Hematopoietic multipotent progenitor cell (in vitro differentiated cells): ENCODE data around the gene ATP4B. TPM values are rescaled to one million over a fixed set of nuclear protein-coding genes. Genes with fewer than 3 reads are reported as not detected.

Source experiments
- DNase-seq, 3 donors: peaks; one replicate each; pipeline ENCODE4 v3.0.0-alpha.2; 2011 to 2015; ENCODE audit warnings: low read depth in 2 of 3, low spot score in 2 of 3
- total RNA-seq: library from RNA; depleted of rRNA; stranded (reverse); fragments of >200 nt; gene quantifications from one replicate; pipeline ENCODE4 v1.2.3, GENCODE V29; 2012

ATP4B gene
- total RNA-seq, 1 donor = not detected

- no peak for DNase-seq
Observed at GRCh38 chr13:113656831-113657671, 947 bp downstream of the ATP4B start.

- no peak for DNase-seq
Observed at GRCh38 chr13:113656003-113656588, 1.9 kb downstream of the ATP4B start.

GRCh38 chr13:113655346-113656002, 2.5 kb downstream of the ATP4B start:
- no peak for DNase-seq

GRCh38 chr13:113654591-113655345, 3.2 kb downstream of the ATP4B start:
- DNase-seq = no peak

GRCh38 chr13:113654175-113654560, 3.8 kb downstream of the ATP4B start:
- no peak for DNase-seq

GRCh38 chr13:113653264-113654174, 4.5 kb downstream of the ATP4B start:
- DNase-seq = peak in 1 of 3 donors; percentile 18

- DNase-seq = no peak
Observed at GRCh38 chr13:113652404-113653263, 5.4 kb downstream of the ATP4B start.

- no peak for DNase-seq
Observed at GRCh38 chr13:113651511-113652403, 6.2 kb downstream of the ATP4B start.

GRCh38 chr13:113650731-113651148, 7.3 kb downstream of the ATP4B start:
- DNase-seq = no peak

GRCh38 chr13:113650275-113650674, 7.7 kb downstream of the ATP4B start:
- DNase-seq = no peak

- DNase-seq = no peak
Observed at GRCh38 chr13:113649212-113649611, 8.8 kb downstream of the ATP4B start.

- no peak for DNase-seq
Observed at GRCh38 chr13:113648216-113648610, 9.8 kb downstream of the ATP4B start.

- peak in 2 of 3 donors; percentile 41 for DNase-seq
Observed at GRCh38 chr13:113647351-113648215, 10.4 kb downstream of the ATP4B start.

GRCh38 chr13:113646921-113647340, 11.1 kb downstream of the ATP4B start:
- DNase-seq = no peak

- peak in 1 of 3 donors; percentile 22 for DNase-seq
Observed at GRCh38 chr13:113646376-113646775, 11.6 kb downstream of the ATP4B start.

- DNase-seq = no peak
Observed at GRCh38 chr13:113645329-113645728, 12.7 kb downstream of the ATP4B start.

GRCh38 chr13:113644800-113645199, 13.2 kb downstream of the ATP4B start:
- DNase-seq = no peak
